H1 (cell line): ENCODE measurements around the gene RDH11. TPM values are rescaled to one million over a fixed set of nuclear protein-coding genes. Genes with fewer than 3 reads are reported as not detected.

Experiments used
- SUZ12 ChIP-seq: fragments of 200-600 bp; sonication (generic); IDR thresholded peaks from 2 replicates; pipeline ENCODE4 v1.6.1; 2012; ENCODE audit warnings: mild to moderate bottlenecking, inconsistent platforms, low read length, moderate library complexity, mixed read lengths
- polyA plus RNA-seq, 7 experiments: library from polyadenylated mRNA; depleted of rRNA in 3 of 7; stranded (reverse) in 5 of 7; unstranded in 2 of 7; fragments of >200 nt in 5 of 7; fragments of 200-250 nt in 2 of 7; gene quantifications; 1 replicate in 5 of 7; 2 replicates in 1 of 7; 4 replicates in 1 of 7; pipeline versions ENCODE4 v1.2.1 to v1.2.3, GENCODE V29; 2011 to 2013; ENCODE audit warnings: missing spikeins in 2 of 7, mixed read lengths in 2 of 7
- total RNA-seq: library from RNA; stranded (reverse); fragmentation: NEBNext Ultra II Directional; extraction: Animal tissue kit (Norgen Biotek cat#: 25700); gene quantifications from 2 replicates; pipeline ENCODE4 v1.2.1, GENCODE V29; 2021
- TF ChIP-seq, protein P1 (sequence below), 3 experiments: IDR thresholded peaks; 1 replicate in 2 of 3; 2 replicates in 1 of 3; pipeline versions ENCODE4 v1.5.1 to v1.6.1; 2011; ENCODE audit warnings: low read length in 3 of 3, mild to moderate bottlenecking in 3 of 3, inconsistent platforms in 2 of 3, low read depth in 1 of 3, moderate library complexity in 1 of 3; ENCODE audit not compliant: insufficient read depth in 1 of 3; ENCODE audit errors: control extremely low read depth in 1 of 3
- TF ChIP-seq, protein P2 (sequence below): fragments of 300-600 bp; sonication (generic); IDR thresholded peaks from 2 replicates; pipeline ENCODE4 v1.7.1; 2012; ENCODE audit warnings: low read length, moderate library complexity, mild to moderate bottlenecking, inconsistent platforms; ENCODE audit not compliant: insufficient replicate concordance

Gene RDH11
- total and polyA plus RNA-seq, 2 of the 8 experiments (the other 6 are each of a cell fraction or from before 2014, with no cell fraction given), result 104 to 117 TPM

DNA sequence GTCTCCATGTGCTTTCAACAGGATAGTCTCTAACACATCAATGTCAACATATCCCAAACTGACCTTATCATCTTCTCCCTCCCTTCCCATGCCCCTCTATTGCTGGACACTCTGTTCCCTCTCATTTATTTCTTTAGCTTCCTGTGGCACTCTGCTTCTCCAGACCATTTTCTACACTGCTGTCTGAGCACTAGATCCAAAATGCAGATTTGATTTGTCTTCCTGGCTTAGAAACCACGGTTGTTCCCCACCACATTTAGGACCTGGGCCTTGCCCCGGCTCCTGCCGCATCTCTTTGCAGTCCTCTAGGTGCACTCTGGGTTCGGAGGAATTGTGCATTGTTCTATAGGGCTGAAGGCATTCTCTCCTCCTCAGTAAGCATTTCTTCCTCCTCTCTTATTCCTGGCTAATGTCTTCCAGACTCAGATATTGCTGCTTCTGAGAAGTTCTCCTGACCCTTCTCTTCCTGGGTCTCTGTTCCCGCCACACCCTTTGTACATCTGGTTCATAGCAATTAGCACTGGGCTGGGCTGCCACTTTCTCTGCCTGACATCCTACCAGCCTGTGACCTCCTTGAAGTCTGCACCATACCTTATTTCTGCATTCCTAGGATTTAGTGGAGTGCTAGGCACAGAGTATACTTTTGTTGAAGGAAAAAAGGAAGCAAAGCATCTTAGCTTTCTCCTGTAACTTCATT is 62.0 kb downstream of the RDH11 start (continued):
- TF ChIP-seq, protein P1, sequence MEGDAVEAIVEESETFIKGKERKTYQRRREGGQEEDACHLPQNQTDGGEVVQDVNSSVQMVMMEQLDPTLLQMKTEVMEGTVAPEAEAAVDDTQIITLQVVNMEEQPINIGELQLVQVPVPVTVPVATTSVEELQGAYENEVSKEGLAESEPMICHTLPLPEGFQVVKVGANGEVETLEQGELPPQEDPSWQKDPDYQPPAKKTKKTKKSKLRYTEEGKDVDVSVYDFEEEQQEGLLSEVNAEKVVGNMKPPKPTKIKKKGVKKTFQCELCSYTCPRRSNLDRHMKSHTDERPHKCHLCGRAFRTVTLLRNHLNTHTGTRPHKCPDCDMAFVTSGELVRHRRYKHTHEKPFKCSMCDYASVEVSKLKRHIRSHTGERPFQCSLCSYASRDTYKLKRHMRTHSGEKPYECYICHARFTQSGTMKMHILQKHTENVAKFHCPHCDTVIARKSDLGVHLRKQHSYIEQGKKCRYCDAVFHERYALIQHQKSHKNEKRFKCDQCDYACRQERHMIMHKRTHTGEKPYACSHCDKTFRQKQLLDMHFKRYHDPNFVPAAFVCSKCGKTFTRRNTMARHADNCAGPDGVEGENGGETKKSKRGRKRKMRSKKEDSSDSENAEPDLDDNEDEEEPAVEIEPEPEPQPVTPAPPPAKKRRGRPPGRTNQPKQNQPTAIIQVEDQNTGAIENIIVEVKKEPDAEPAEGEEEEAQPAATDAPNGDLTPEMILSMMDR (IDR thresholded peaks at IDR 0.05; ENCODE audit: control extremely low read depth in 1 of 3, insufficient read depth in 1 of 3, low read depth in 1 of 3, low read length in 3 of 3), result no peak
- no peak for TF ChIP-seq SUZ12
- TF ChIP-seq, protein P2, sequence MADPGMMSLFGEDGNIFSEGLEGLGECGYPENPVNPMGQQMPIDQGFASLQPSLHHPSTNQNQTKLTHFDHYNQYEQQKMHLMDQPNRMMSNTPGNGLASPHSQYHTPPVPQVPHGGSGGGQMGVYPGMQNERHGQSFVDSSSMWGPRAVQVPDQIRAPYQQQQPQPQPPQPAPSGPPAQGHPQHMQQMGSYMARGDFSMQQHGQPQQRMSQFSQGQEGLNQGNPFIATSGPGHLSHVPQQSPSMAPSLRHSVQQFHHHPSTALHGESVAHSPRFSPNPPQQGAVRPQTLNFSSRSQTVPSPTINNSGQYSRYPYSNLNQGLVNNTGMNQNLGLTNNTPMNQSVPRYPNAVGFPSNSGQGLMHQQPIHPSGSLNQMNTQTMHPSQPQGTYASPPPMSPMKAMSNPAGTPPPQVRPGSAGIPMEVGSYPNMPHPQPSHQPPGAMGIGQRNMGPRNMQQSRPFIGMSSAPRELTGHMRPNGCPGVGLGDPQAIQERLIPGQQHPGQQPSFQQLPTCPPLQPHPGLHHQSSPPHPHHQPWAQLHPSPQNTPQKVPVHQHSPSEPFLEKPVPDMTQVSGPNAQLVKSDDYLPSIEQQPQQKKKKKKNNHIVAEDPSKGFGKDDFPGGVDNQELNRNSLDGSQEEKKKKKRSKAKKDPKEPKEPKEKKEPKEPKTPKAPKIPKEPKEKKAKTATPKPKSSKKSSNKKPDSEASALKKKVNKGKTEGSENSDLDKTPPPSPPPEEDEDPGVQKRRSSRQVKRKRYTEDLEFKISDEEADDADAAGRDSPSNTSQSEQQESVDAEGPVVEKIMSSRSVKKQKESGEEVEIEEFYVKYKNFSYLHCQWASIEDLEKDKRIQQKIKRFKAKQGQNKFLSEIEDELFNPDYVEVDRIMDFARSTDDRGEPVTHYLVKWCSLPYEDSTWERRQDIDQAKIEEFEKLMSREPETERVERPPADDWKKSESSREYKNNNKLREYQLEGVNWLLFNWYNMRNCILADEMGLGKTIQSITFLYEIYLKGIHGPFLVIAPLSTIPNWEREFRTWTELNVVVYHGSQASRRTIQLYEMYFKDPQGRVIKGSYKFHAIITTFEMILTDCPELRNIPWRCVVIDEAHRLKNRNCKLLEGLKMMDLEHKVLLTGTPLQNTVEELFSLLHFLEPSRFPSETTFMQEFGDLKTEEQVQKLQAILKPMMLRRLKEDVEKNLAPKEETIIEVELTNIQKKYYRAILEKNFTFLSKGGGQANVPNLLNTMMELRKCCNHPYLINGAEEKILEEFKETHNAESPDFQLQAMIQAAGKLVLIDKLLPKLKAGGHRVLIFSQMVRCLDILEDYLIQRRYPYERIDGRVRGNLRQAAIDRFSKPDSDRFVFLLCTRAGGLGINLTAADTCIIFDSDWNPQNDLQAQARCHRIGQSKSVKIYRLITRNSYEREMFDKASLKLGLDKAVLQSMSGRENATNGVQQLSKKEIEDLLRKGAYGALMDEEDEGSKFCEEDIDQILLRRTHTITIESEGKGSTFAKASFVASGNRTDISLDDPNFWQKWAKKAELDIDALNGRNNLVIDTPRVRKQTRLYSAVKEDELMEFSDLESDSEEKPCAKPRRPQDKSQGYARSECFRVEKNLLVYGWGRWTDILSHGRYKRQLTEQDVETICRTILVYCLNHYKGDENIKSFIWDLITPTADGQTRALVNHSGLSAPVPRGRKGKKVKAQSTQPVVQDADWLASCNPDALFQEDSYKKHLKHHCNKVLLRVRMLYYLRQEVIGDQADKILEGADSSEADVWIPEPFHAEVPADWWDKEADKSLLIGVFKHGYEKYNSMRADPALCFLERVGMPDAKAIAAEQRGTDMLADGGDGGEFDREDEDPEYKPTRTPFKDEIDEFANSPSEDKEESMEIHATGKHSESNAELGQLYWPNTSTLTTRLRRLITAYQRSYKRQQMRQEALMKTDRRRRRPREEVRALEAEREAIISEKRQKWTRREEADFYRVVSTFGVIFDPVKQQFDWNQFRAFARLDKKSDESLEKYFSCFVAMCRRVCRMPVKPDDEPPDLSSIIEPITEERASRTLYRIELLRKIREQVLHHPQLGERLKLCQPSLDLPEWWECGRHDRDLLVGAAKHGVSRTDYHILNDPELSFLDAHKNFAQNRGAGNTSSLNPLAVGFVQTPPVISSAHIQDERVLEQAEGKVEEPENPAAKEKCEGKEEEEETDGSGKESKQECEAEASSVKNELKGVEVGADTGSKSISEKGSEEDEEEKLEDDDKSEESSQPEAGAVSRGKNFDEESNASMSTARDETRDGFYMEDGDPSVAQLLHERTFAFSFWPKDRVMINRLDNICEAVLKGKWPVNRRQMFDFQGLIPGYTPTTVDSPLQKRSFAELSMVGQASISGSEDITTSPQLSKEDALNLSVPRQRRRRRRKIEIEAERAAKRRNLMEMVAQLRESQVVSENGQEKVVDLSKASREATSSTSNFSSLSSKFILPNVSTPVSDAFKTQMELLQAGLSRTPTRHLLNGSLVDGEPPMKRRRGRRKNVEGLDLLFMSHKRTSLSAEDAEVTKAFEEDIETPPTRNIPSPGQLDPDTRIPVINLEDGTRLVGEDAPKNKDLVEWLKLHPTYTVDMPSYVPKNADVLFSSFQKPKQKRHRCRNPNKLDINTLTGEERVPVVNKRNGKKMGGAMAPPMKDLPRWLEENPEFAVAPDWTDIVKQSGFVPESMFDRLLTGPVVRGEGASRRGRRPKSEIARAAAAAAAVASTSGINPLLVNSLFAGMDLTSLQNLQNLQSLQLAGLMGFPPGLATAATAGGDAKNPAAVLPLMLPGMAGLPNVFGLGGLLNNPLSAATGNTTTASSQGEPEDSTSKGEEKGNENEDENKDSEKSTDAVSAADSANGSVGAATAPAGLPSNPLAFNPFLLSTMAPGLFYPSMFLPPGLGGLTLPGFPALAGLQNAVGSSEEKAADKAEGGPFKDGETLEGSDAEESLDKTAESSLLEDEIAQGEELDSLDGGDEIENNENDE, result no peak
